ENCODE measurements around the gene CLK2.
"Not testable (repeated sequence)": the region's sequence is repeated elsewhere in the genome, so short reads cannot be mapped to it uniquely, and the experiment has no call there.

CLK2 gene

GRCh38 chr1:155296661-155297060 lies 23.4 kb upstream of the CLK2 start:
- no peak for DNase-seq (ENCODE audit: low read depth)

GRCh38 chr1:155295942-155296267 lies 22.6 kb upstream of the CLK2 start:
- DNase-seq (ENCODE audit: low read depth), result no peak

- no peak for DNase-seq (ENCODE audit: low read depth)
Measured at GRCh38 chr1:155295183-155295941, 22.1 kb upstream of the CLK2 start.

GRCh38 chr1:155294520-155295182 lies 21.3 kb upstream of the CLK2 start:
- no peak for DNase-seq (ENCODE audit: low read depth)

- no peak for DNase-seq (ENCODE audit: low read depth)
Measured at GRCh38 chr1:155293086-155293749, 19.9 kb upstream of the CLK2 start.

- DNase-seq (ENCODE audit: low read depth), result not testable (repeated sequence)
Measured at GRCh38 chr1:155291006-155291405, 17.7 kb upstream of the CLK2 start.

- DNase-seq (ENCODE audit: low read depth), result no peak
Measured at GRCh38 chr1:155287987-155288543, 14.8 kb upstream of the CLK2 start.

- no peak for DNase-seq (ENCODE audit: low read depth)
Measured at GRCh38 chr1:155286544-155286943, 13.2 kb upstream of the CLK2 start.

GRCh38 chr1:155285631-155286044 lies 12.3 kb upstream of the CLK2 start:
- no peak for DNase-seq (ENCODE audit: low read depth)

GRCh38 chr1:155285063-155285462 lies 11.8 kb upstream of the CLK2 start:
- no peak for DNase-seq (ENCODE audit: low read depth)

GRCh38 chr1:155284476-155284875 lies 11.2 kb upstream of the CLK2 start:
- DNase-seq (ENCODE audit: low read depth), result no peak

GRCh38 chr1:155282488-155283091 lies 9.3 kb upstream of the CLK2 start:
- DNase-seq (ENCODE audit: low read depth), result no peak

GRCh38 chr1:155279268-155279667 lies 6.0 kb upstream of the CLK2 start:
- no peak for DNase-seq (ENCODE audit: low read depth)

- no peak for DNase-seq (ENCODE audit: low read depth)
Measured at GRCh38 chr1:155278689-155279160, 5.4 kb upstream of the CLK2 start.

- peak; percentile 51 for DNase-seq (ENCODE audit: low read depth)
Measured at GRCh38 chr1:155277902-155278688, 4.8 kb upstream of the CLK2 start.

GRCh38 chr1:155277070-155277901 lies 4.0 kb upstream of the CLK2 start, which contains the start of gene HCN3:
Gene HCN3, plus strand, starts transcription at chr1:155277463. Its CDS starts 128 bp downstream, at chr1:155277591.
- peak; percentile 85 for DNase-seq (ENCODE audit: low read depth)

- no peak for DNase-seq (ENCODE audit: low read depth)
Measured at GRCh38 chr1:155272466-155273342, 600 bp downstream of the CLK2 start.

- no peak for DNase-seq (ENCODE audit: low read depth)
Measured at GRCh38 chr1:155269381-155269780, 3.9 kb downstream of the CLK2 start.

- no peak for DNase-seq (ENCODE audit: low read depth)
Measured at GRCh38 chr1:155268630-155269029, 4.7 kb downstream of the CLK2 start.

GRCh38 chr1:155267373-155267772 lies 5.9 kb downstream of the CLK2 start:
- no peak for DNase-seq (ENCODE audit: low read depth)

Measured in activated T-helper 1 cell treated with Interleukin-2 at 50 U/mL for 16 hours (primary cell).